HEK293 (cell line): ENCODE measurements around the gene ANKRD11.
A peak's percentile ranks its signal among the peaks of the same experiment; 100 is the strongest.
"Not testable (repeated sequence)": the region's sequence is repeated elsewhere in the genome, so short reads cannot be mapped to it uniquely, and the experiment has no call there.

Experiments used
- CTCF ChIA-PET: fragments of 350-600 bp; formaldehyde crosslinking; extraction: SDS; loops from one replicate; lab custom pipeline; 2021; ENCODE audit warnings: antibody characterized with exemption; lab: Yijun Ruan, JAX
- POLR2A ChIA-PET: fragments of 300-600 bp; formaldehyde crosslinking; extraction: SDS; loops from one replicate; lab custom pipeline; 2020; ENCODE audit warnings: antibody characterized with exemption, inconsistent platforms; lab: Yijun Ruan, JAX
- H3K27ac ChIP-seq: fragments of 200-500 bp; sonication (Bioruptor generic); 2 replicates; pipeline ENCODE4 v1.5.1; 2014; ENCODE audit warnings: low read depth, low read length, control low read depth, inconsistent platforms; ENCODE audit errors: extremely low read depth
- H3K36me3 ChIP-seq, 2 experiments: fragments of 200-500 bp in 1 of 2; sonication (Bioruptor generic) in 1 of 2; 1 replicate in 1 of 2; 2 replicates in 1 of 2; pipeline ENCODE4 v1.5.1; 2014 to 2017; ENCODE audit warnings: inconsistent platforms in 2 of 2, low read length in 2 of 2; ENCODE audit not compliant: control insufficient read depth in 2 of 2, insufficient read depth in 1 of 2
- H3K4me1 ChIP-seq: fragments of 200-500 bp; sonication (Bioruptor generic); 2 replicates; pipeline ENCODE4 v1.5.1; 2014; ENCODE audit warnings: mild to moderate bottlenecking, low read length, inconsistent platforms; ENCODE audit not compliant: control insufficient read depth, insufficient read depth
- H3K4me3 ChIP-seq: 2 replicates; pipeline ENCODE4 v1.5.1; 2011; ENCODE audit warnings: low read depth, mild to moderate bottlenecking, control low read depth, low read length, moderate library complexity
- H3K9me3 ChIP-seq: fragments of 200-500 bp; sonication (Bioruptor generic); 2 replicates; pipeline ENCODE4 v1.5.1; 2014; ENCODE audit warnings: low read depth, low read length, inconsistent platforms; ENCODE audit not compliant: control insufficient read depth, insufficient read depth
- SETDB1 ChIP-seq: IDR thresholded peaks from one replicate; pipeline ENCODE4 v1.6.1; 2017; ENCODE audit warnings: mild to moderate bottlenecking, low read length, moderate library complexity, mixed read lengths; ENCODE audit not compliant: insufficient read length
- ZFP69B ChIP-seq: fragments of 450-650 bp; formaldehyde crosslinking; IDR thresholded peaks from 2 replicates; pipeline ENCODE4 v1.5.1; 2016; ENCODE audit warnings: missing biosample characterization, missing genetic modification characterization
- ZNF121 ChIP-seq: fragments of 450-650 bp; formaldehyde crosslinking; IDR thresholded peaks from 2 replicates; pipeline ENCODE4 v1.5.1; 2016; ENCODE audit warnings: missing biosample characterization, missing genetic modification characterization
- ZNF146 ChIP-seq: fragments of 450-650 bp; formaldehyde crosslinking; IDR thresholded peaks from 2 replicates; pipeline ENCODE4 v1.5.1; 2016; ENCODE audit warnings: missing biosample characterization, missing genetic modification characterization
- ZNF311 ChIP-seq: fragments of 450-650 bp; formaldehyde crosslinking; IDR thresholded peaks from 2 replicates; pipeline ENCODE4 v1.5.1; 2017; ENCODE audit warnings: missing biosample characterization, missing genetic modification characterization, borderline replicate concordance
- ZNF654 ChIP-seq: fragments of 450-650 bp; formaldehyde crosslinking; IDR thresholded peaks from 2 replicates; pipeline ENCODE4 v1.5.1; 2016; ENCODE audit warnings: low read depth, missing biosample characterization, missing genetic modification characterization
- ZNF76 ChIP-seq: fragments of 450-650 bp; formaldehyde crosslinking; IDR thresholded peaks from 2 replicates; pipeline ENCODE4; 2016; ENCODE audit warnings: low read depth, missing biosample characterization, missing genetic modification characterization, borderline replicate concordance
- TF ChIP-seq, protein P1 (sequence below): fragments of 450-650 bp; formaldehyde crosslinking; IDR thresholded peaks from 2 replicates; pipeline ENCODE4 v1.5.1; 2016; ENCODE audit warnings: missing biosample characterization, missing genetic modification characterization, low read depth
- TF ChIP-seq, protein P2 (sequence below): fragments of 450-650 bp; formaldehyde crosslinking; IDR thresholded peaks from 2 replicates; pipeline ENCODE4 v1.5.1; 2016; ENCODE audit warnings: missing biosample characterization, missing genetic modification characterization, borderline replicate concordance
- TF ChIP-seq, protein P3 (sequence below): fragments of 450-650 bp; formaldehyde crosslinking; IDR thresholded peaks from 2 replicates; pipeline ENCODE4 v1.5.1; 2017; ENCODE audit warnings: missing biosample characterization, missing genetic modification characterization

Gene ANKRD11

DNA sequence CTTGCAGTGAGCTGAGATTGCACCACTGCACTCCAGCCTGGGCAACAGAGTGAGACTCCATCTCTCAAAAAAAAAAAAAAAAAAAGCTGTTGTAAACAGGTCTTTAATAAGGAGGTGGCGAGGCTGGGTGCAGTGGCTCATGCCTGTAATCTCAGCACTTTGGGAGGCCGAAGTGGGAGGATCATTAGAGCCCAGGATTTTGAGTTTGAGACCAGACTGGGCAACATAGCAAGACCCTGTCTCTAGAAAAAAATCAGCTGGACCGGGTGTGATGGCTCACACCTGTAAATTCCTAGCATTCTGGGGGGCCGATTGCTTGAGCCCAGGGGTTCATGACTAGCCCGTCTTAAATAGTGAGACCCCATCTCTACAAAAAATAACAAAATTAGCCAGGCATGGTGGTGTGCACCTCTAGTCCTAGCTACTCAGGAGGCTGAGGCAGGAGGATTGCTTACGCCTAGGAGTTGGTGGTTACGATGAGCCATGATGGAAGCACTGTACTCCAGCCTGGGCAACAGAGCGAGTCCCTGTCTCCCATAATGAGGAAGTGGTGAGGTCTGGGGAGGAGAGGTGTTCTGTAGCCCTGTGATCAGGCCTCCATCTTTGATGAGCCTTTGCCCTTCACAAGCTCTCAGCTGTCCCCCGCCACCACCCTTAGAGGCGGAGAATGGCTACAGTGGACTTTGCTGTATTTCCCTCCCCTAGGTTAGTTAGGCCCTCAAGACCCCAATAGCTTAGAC, 236.6 kb downstream of the ANKRD11 start:
- ChIA-PET CTCF (interaction anchor here (1.7 kb wide), 1 partner anchor 35 kb away, joined by 5 read pairs; no protein-coding TSS in a partner anchor), POLR2A (no interaction called here)
- Histone ChIP-seq H3K36me3 (no peaks in the 10 kb centered on the region), H3K9me3 (no peaks in the 10 kb centered on the region), H3K4me3 (no peak overlapping the region), H3K4me1 (no peaks in the 10 kb centered on the region; the same call in 1 of the 2 replicates)
- TF ChIP-seq ZNF121 (tag by site-specific recombination) = peak; percentile 70
- TF ChIP-seq SETDB1 = no peak
- no peak for TF ChIP-seq ZNF654 (tag by site-specific recombination)
- TF ChIP-seq ZFP69B = no peak
- TF ChIP-seq, all 188 proteins: peak for 1
- no peak overlapping the region for H3K27ac ChIP-seq

DNA sequence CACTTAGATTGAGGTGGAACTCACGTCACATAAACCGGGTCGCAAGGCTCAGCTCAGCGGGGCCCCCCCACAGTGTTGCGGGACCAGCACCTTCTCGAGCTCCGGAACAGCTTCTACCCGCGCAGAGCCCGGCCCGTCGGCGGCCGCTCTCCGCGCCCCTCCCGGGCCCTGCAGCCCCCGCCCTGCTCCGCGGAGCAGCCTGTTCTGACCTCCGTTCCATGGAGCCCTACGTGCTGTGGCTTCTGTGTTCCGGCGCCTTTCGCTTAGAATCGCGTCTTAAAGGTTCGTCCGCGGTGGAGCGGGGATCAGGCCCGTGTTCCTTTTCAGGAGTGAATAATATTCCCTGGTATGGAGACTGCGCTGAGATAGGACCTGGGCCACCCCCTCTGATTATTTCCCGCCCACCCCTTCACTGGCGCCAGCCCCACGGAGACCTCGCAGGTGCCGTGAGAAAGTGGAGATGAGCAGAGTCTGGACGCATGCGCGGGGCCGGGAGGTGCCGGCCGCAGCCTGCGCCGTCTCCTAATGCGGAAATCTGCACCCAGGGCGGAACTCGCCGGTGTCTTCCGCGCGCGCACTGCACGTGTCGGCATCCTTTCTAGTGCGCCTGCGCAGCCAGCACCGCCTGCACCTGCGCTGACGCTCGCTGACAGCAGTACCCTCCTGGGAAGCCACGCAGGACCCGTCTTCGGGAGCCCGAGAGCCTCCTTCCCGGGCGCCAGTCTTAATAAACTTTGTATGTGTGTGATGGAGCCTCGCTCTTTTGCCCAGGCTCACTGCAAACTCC, 242.0 kb downstream of the ANKRD11 start:
- Histone ChIP-seq H3K4me3 (no peak overlapping the region), H3K36me3 (no peaks in the 10 kb centered on the region), H3K27ac (no peak overlapping the region), H3K4me1 (no peaks in the 10 kb centered on the region), H3K9me3 (no peaks in the 10 kb centered on the region)
- ChIA-PET CTCF (no interaction called here), POLR2A (no interaction called here)
- TF ChIP-seq, protein P1, sequence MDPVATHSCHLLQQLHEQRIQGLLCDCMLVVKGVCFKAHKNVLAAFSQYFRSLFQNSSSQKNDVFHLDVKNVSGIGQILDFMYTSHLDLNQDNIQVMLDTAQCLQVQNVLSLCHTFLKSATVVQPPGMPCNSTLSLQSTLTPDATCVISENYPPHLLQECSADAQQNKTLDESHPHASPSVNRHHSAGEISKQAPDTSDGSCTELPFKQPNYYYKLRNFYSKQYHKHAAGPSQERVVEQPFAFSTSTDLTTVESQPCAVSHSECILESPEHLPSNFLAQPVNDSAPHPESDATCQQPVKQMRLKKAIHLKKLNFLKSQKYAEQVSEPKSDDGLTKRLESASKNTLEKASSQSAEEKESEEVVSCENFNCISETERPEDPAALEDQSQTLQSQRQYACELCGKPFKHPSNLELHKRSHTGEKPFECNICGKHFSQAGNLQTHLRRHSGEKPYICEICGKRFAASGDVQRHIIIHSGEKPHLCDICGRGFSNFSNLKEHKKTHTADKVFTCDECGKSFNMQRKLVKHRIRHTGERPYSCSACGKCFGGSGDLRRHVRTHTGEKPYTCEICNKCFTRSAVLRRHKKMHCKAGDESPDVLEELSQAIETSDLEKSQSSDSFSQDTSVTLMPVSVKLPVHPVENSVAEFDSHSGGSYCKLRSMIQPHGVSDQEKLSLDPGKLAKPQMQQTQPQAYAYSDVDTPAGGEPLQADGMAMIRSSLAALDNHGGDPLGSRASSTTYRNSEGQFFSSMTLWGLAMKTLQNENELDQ (tag by site-specific recombination) = no peak
- TF ChIP-seq ZNF76 (no peak), ZNF146 (tag by site-specific recombination) (0 out of 2 replicates have a peak, but pooled peaks have one; percentile 34), ZNF311 (tag by site-specific recombination) (no peak)
- TF ChIP-seq, protein P2, sequence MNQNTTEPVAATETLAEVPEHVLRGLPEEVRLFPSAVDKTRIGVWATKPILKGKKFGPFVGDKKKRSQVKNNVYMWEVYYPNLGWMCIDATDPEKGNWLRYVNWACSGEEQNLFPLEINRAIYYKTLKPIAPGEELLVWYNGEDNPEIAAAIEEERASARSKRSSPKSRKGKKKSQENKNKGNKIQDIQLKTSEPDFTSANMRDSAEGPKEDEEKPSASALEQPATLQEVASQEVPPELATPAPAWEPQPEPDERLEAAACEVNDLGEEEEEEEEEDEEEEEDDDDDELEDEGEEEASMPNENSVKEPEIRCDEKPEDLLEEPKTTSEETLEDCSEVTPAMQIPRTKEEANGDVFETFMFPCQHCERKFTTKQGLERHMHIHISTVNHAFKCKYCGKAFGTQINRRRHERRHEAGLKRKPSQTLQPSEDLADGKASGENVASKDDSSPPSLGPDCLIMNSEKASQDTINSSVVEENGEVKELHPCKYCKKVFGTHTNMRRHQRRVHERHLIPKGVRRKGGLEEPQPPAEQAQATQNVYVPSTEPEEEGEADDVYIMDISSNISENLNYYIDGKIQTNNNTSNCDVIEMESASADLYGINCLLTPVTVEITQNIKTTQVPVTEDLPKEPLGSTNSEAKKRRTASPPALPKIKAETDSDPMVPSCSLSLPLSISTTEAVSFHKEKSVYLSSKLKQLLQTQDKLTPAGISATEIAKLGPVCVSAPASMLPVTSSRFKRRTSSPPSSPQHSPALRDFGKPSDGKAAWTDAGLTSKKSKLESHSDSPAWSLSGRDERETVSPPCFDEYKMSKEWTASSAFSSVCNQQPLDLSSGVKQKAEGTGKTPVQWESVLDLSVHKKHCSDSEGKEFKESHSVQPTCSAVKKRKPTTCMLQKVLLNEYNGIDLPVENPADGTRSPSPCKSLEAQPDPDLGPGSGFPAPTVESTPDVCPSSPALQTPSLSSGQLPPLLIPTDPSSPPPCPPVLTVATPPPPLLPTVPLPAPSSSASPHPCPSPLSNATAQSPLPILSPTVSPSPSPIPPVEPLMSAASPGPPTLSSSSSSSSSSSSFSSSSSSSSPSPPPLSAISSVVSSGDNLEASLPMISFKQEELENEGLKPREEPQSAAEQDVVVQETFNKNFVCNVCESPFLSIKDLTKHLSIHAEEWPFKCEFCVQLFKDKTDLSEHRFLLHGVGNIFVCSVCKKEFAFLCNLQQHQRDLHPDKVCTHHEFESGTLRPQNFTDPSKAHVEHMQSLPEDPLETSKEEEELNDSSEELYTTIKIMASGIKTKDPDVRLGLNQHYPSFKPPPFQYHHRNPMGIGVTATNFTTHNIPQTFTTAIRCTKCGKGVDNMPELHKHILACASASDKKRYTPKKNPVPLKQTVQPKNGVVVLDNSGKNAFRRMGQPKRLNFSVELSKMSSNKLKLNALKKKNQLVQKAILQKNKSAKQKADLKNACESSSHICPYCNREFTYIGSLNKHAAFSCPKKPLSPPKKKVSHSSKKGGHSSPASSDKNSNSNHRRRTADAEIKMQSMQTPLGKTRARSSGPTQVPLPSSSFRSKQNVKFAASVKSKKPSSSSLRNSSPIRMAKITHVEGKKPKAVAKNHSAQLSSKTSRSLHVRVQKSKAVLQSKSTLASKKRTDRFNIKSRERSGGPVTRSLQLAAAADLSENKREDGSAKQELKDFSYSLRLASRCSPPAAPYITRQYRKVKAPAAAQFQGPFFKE (tag by site-specific recombination) = no peak

DNA sequence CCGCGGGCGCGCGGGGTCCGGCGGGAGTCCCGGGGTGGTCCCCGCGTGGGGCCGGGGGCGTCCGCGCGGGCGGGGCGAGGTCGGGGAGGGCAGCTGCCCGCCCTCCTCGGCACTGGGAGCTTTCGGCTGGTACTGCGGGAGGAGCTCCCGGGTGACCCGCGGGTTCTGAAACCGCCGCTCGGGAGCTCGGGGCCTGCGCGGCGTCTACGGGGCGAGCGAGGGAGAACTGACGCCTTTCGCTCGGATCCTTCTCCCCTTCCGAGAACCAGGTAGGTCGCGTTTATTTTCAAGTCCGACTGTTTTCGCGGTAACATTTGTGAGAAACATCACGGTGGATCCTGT, 242.7 kb downstream of the ANKRD11 start:
- H3K36me3 ChIP-seq, H3K27ac ChIP-seq, H3K9me3 ChIP-seq, H3K4me1 ChIP-seq: not testable (repeated sequence)
- H3K4me3 ChIP-seq = peak overlapping the region; percentile 30
- TF ChIP-seq, protein P3, sequence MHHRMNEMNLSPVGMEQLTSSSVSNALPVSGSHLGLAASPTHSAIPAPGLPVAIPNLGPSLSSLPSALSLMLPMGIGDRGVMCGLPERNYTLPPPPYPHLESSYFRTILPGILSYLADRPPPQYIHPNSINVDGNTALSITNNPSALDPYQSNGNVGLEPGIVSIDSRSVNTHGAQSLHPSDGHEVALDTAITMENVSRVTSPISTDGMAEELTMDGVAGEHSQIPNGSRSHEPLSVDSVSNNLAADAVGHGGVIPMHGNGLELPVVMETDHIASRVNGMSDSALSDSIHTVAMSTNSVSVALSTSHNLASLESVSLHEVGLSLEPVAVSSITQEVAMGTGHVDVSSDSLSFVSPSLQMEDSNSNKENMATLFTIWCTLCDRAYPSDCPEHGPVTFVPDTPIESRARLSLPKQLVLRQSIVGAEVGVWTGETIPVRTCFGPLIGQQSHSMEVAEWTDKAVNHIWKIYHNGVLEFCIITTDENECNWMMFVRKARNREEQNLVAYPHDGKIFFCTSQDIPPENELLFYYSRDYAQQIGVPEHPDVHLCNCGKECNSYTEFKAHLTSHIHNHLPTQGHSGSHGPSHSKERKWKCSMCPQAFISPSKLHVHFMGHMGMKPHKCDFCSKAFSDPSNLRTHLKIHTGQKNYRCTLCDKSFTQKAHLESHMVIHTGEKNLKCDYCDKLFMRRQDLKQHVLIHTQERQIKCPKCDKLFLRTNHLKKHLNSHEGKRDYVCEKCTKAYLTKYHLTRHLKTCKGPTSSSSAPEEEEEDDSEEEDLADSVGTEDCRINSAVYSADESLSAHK (tag by site-specific recombination) = peak; percentile 92
- ChIA-PET POLR2A (interaction anchor here (0.7 to 1.5 kb wide), 11 partner anchors 15 to 458 kb away, joined by 3 to 9 read pairs (median 4); partner anchors contain the start of gene ZNF778), CTCF (interaction anchor here (0.7 to 2.2 kb wide), 2 partner anchors 41 to 60 kb away, joined by 3 to 9 read pairs; no protein-coding TSS in a partner anchor)
